Measurements from ENCODE around the gene ZNF444.
A peak's percentile ranks its signal among the peaks of the same experiment; 100 is the strongest.

The ZNF444 gene

DNA sequence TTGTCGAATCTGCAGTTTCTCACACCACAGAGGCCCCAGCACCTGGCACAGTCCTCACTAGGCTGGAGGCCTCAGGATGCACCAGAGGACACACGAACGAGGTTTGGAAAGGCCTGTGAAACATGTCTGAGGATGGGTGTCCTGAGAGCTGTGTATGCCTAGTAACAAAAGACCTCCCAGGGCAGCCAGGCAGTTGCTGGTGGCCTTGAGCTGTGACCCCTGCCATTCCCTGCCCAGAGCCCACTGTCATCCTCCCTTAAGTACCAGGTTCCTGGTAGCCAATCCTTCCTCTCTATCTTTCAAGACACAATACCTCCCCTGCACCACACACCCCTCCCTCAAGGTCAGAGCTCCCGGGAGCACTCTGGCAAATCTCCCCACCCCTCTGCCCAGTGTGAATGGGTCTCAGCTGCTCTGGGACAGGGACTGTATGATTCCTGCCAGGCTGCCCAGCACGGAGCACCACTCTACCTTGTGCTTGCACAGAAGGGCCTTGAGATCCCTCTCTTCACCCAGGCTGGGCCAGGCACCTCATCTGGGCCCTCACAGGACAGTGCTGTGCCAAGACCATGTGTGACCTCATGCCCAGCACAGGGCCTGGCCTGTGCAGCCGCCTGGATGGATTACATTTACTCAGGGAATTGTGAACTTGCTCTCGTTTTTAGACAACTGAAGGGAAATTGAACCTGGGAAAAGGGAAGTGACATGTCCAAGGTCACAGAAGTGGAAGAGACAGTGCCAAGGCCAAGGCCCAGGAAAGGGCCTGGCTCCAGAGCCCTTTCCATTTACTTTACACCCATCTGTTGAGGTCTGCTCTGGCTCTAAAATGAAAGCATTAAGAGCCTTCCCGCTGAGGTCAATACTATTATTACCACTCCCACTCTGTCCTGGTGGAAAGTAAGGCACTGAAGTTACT is 22.2 kb upstream of the ZNF444 start:
- in situ Hi-C loops (cut with HindIII; ENCODE audit: low pct_ligation_motif_present, low pct_unique_long_range_greater_than_20kb, low sequenced_read_pairs), result no loop called here
- no peak for DNase-seq

DNA sequence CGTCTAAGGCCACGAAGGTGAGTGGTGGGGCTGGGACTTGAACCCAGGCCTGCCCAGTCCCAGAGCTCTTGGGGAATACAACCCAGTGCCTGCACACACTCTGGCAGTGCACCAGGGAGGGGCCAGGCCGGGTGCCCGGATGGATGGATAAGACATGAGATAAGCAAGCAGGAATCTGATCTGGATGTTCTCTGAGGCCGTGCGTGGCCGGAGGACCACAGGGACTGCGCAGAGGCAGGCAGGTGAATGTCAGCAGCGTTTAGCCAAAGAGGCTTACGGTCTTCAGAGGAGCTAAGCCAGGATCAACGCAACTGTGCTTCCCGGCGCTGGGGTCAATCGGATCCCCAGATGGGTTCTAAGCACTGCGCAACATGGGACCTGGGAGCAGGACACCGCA is 21.5 kb upstream of the ZNF444 start:
- in situ Hi-C loops (cut with HindIII; ENCODE audit: low pct_ligation_motif_present, low pct_unique_long_range_greater_than_20kb, low sequenced_read_pairs), result no loop called here
- DNase-seq, result peak; percentile 43

DNA sequence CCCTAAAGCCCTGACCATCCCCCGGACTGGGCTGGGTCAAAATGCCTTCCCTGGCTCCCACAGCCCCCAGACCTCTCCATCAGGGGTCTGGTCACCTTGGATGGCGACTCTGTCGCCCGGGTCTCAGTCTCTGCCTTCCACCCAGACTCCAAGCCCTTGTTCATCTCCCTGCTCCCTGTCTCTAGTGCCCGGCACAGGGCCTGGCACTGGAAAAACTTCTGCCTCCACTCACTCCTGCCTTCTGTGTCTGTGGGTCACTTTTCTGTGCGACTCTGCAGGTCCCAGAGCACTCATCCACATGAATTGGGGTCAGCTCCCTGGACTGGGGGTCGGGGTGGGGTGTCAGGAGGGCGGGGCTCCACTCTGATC is 21.1 kb upstream of the ZNF444 start:
- no peak for DNase-seq
- in situ Hi-C loops (cut with HindIII; ENCODE audit: low pct_ligation_motif_present, low pct_unique_long_range_greater_than_20kb, low sequenced_read_pairs), result no loop called here

DNA sequence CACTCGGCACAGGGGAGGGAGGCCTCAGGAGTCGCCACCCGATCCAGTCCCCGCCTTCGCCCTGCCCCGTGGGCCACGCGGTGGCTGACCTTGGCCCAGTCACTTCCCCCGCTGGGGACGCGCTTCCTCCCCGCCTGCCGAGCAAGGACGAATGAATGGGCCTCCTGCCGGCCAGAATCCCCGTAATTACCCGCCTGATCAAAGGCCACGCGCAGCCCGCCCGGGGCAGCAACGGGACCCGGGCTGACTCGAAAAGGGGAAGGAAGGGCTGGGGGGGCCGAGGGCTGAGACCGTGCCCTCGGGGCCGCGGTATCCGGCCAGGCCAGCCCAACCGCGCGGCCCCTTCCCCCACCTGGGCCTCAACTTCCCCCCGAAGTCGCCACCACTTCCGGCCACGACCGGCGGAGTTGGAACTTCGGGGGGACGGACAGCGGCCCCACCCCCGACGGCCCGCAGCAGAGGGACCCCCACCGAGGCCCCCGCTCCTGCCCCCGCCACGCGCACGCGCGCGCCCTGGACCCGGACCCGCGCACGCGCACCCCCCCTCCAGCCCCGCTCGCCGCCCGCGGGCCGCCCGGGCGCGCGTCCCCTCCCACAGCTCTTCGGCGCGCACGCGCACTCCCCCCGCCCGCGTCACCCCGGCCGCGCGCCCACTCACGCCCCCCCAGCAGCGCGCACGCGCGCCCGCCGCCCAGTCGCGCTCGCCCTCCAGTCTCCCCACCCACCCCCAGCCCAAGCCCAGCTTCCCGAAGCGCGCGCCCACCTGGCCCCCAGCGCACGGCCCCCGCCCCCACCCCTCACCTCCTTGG is 20.5 kb upstream of the ZNF444 start:
- peak; percentile 67 for DNase-seq
- in situ Hi-C loops (cut with HindIII; ENCODE audit: low pct_ligation_motif_present, low pct_unique_long_range_greater_than_20kb, low sequenced_read_pairs), result no loop called here

DNA sequence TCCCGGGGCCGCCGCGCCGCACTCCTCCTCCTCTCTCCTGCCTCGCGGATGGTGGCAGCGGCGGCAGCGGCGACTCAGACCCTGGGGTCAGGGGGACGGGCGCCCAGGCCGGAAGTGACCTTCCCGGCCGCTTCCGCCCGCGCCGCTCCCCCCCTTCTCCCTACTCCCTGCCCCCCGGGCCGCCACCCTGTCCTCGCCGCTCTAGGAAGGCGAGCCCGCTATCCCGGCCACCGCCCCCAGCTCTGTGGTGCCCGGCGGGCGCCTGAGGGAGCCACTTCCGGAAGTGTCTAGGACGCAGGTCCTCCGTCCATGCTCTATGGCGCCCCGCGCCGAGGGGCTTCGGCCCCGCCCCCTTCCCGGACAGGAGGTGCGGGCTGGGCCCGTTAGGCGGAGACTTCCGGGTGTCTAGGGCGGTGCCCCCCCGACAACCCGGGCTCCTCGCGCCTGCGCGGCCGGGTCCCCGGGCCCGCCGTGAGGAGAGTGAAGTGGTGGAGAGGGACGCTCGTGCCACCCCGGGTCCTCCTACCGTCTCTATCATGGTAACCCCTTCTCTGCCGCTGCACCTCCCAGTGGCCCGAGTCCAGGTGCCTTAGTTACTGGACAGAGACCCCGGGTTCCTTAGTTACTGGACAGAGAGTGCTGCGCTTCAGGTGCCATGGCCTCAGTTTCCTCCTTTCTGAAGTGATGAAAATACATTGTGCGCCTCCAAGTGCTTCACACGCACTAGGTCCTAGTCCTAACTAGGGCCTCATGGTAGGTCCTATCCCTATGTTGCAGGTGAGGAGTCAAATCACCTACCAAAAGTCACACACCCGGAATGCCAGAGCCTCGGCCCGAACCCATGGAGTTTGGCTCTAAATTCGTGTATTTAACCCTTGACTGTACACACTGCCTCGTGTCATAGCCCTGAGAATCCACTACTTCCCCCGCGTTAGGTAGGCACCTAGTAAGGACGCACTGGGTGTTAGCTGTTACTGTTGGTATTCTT is 19.6 kb upstream of the ZNF444 start, which contains the start of gene ZNF787:
Gene ZNF787, minus strand, starts transcription at position 116 of the 988 bp plus-strand sequence. CDS start 18,078 bp downstream, outside the sequence.
- peak; percentile 97 for DNase-seq
- in situ Hi-C loops (cut with HindIII; ENCODE audit: low pct_ligation_motif_present, low pct_unique_long_range_greater_than_20kb, low sequenced_read_pairs), result no loop called here

DNA sequence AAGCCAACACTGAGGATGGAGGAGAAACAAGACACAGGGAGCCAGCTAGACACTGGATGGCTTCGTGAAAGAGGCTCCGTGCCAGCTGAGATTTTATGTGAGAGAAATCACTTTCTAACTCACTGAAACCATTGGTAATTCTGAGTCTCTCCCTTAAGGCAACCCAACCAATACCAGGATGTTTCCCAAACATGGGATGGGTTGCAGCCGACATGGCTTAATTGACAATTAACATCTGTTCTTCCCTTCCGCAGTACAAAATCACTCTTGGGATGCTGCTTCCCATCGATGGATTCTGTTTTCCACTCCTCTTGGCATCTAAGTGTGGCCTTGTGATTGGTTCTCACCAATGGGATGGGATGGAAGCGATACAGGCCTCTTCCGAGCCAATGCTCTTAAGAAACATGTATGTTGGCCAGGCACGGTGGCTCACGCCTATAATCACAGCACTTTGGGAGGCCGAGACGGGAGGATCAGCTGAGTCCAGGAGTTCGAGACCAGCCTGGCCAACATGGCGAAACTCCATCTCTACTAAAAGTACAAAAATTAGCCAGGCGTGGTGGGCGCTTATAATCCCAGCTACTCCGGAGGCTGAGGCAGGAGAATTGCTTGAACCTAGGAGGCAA is 17.7 kb upstream of the ZNF444 start:
- DNase-seq, result no peak
- in situ Hi-C loops (cut with HindIII; ENCODE audit: low pct_ligation_motif_present, low pct_unique_long_range_greater_than_20kb, low sequenced_read_pairs), result no loop called here

DNA sequence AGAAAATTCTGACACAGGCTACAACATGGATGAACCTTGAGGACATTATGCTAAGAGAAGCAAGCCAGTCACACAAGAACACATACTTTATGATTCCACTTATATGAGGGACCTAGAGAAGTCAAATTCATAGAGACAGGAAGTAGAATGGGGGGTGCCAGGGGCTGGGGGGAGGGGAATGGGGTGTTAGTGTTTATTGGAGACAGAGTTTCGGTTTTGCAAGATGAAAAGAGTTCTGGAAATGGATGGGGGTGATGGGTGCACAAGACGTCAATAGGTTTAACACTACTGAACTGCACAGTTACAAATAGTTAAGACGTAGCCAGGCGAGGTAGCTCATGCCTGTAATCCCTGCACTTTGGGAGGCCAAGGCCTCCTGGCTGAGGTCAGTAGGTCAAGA is 16.5 kb upstream of the ZNF444 start:
- in situ Hi-C loops (cut with HindIII; ENCODE audit: low pct_ligation_motif_present, low pct_unique_long_range_greater_than_20kb, low sequenced_read_pairs), result no loop called here
- DNase-seq, result no peak

DNA sequence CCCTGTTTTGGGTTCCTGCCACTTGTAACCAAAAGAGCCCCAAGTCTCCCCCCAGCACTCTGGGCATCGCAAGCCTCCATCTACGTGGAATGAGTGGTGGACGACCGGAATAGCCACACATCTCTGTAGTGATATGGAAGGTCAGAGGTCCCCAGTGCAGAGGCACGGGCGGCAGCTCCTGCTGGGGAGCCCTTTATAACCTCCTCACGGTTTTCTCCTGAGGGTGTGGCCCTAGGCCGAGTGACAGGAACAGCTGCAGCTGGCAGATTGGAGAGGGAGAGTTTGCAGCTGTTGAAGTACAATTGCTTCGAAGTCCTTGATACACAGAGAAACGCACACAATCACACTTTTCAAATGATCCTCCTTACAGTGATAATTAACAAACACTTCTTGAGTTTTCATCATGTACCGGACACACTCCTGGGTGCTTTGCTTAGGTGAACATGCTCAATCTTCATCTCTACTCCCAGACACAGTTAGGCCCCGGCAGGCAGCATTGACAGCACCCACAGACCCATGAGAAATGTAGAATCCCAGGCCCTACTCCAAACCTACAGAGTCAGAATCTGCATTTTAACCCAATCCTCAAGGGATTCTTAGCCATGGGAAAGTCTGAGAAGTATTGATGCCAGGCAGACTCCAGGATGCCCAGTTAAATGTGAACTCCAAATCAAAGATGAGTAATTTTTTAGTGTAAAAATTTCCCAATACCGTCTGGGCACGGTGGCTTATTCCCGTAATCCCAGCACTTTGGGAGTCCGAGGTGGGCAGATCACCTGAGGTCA is 15.1 kb upstream of the ZNF444 start:
- DNase-seq, result no peak

DNA sequence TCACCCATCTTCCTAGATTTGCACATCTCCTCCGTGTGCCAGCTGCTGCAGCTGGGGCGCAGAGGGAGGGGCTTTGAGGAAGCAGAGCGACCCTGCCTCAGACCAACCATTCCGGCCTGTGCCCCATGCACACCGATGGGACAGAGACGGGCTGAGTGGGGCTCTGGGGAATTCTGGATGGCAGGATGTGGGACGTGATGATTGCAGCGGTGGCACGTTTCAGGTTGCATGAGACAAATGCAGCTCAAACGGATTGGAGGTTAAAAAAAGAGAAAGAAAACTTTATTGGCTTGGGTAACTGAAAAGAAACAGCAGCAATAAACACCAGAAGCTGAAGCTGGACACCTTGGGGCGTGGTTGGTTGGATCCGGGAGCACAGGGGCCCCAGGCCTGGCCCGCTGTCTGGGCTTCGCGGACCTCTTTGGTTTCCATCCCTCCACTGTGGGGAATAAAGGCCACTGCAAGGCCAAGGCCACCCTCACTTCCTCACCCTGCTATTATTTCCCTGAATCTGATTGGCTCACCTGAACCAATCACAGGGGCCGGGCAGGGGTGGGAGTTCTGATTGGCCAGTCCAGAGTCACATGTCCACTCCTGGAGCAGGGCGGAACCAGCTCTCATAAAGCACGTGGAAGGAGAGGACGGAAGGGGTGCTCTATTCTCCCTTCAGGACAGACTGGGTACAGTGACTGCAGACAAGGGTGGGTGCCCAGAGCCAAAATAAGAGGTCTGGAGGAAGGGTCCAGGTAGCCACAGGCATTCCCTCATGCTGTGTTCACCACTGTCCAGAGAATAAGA is 13.9 kb upstream of the ZNF444 start:
- DNase-seq, result no peak
- in situ Hi-C loops (cut with HindIII; ENCODE audit: low pct_ligation_motif_present, low pct_unique_long_range_greater_than_20kb, low sequenced_read_pairs), result no loop called here

More for the DNA sequence above, 15.1 kb upstream of the ZNF444 start:
- in situ Hi-C loops (cut with HindIII; ENCODE audit: low pct_ligation_motif_present, low pct_unique_long_range_greater_than_20kb, low sequenced_read_pairs), result no loop called here

DNA sequence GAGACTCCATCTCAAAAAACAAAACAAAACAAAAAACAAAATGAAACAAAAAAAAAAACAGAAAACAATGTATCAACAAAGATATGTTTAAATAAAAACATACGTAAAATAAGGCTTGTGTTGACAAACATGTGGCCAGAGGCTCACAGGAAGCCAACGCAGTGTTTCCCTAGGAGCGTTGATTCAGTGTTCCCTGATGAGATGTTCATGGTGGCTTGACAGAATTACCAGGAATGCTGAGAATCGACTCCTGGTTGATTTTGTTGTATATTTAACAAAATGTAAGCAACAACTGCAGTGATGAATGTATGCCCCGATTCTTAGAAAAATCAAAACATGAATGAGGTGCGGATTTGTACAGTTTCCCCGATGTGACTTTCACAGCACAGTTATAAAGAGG is 11.1 kb upstream of the ZNF444 start:
- DNase-seq, result no peak
- in situ Hi-C loops (cut with HindIII; ENCODE audit: low pct_ligation_motif_present, low pct_unique_long_range_greater_than_20kb, low sequenced_read_pairs), result no loop called here

DNA sequence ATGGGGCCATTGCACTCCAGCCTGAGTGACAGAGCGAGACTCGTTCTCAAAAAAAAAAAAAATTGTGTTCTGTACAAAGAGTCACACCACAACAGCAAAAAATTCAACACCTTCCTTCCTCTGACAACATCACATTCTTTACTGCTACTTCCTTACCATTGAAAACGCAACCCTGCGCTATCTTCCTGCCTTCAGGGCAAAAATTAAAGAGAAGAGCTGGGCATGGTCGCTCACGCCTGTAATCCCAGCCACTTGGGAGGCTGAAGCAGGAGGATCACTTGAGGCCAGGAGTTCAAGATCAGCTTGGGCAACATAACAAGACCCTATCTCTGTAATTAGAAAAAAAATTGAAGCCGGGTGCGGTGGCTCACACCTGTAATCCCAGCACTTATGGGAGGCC is 9.4 kb upstream of the ZNF444 start:
- DNase-seq, result no peak
- in situ Hi-C loops (cut with HindIII; ENCODE audit: low pct_ligation_motif_present, low pct_unique_long_range_greater_than_20kb, low sequenced_read_pairs), result no loop called here

DNA sequence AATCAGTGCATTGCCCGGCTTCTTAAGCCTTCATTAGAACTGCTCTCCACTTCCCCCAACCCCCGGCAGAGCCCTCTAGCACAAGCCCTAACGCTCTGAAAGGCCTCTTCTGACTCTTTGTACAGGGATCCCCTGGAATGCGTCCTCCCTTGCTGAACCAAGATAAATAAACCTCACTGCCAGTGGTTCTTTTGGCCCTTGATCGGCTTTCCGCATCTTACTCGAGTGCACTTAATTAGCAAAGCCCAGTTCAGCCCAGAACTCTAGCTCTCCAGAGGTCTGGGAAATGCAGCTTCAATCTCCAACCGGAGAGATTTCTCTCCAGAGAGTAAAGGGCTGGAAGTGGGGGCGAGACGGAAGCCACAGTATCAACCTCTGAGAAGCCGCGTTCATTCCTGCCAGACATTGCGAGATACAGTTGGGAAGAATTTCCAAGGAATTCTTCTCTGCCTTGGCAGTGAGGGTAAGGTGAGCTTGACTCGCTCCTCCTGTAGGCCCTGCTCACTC is 8.7 kb upstream of the ZNF444 start:
- no peak for DNase-seq
- in situ Hi-C loops (cut with HindIII; ENCODE audit: low pct_ligation_motif_present, low pct_unique_long_range_greater_than_20kb, low sequenced_read_pairs), result no loop called here

DNA sequence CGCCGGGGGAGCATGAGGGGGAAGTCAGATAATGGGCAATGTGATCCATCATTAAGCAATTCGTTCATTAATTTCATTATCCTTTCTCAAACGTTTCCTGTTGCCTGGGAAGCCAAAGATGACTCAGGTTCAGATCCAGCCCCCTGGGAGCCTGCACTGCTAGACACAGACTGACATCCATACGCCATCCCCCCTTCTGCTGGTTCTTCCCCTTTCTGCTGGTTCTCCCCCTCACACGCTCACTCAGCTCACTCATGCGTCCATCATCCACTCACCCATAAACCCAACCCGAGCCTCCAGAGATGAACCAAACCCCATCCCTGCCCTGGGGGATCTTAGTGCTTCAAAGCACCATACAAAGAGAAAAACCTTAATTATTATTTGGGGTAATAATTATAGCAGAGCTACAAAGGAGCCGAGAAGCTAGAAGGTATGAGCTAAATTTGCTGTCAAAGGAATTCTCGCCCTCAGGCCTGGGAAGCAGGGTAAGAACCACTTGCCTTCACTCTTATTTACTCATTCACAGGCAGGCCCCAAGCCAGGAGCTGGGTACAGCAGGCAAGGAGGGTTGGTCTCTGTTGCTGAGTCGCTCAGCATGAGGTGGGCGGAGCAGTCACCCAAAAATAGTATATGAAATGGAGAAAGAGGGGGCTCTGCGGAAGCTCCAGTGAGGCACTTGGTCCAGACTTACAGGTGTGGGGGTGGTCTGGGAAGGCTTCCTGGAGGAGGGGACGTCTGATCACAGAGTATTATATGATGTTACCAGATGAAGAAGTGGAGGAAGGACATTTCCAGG is 7.0 kb upstream of the ZNF444 start:
- in situ Hi-C loops (cut with HindIII; ENCODE audit: low pct_ligation_motif_present, low pct_unique_long_range_greater_than_20kb, low sequenced_read_pairs), result no loop called here
- DNase-seq, result no peak

DNA sequence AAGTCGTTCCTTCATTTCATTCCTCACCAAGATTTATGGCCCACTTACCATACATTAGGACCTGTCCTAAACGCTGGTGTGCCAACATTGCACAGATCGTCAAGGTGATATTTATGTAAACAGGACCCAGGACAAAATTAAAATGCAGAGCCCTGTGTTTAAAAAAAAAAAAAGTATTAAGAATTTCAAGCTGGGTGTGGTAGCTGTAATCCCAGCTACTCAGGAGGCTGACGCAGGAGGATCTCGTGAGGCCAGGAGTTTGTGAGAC is 6.5 kb upstream of the ZNF444 start:
- no peak for DNase-seq
- in situ Hi-C loops (cut with HindIII; ENCODE audit: low pct_ligation_motif_present, low pct_unique_long_range_greater_than_20kb, low sequenced_read_pairs), result no loop called here

DNA sequence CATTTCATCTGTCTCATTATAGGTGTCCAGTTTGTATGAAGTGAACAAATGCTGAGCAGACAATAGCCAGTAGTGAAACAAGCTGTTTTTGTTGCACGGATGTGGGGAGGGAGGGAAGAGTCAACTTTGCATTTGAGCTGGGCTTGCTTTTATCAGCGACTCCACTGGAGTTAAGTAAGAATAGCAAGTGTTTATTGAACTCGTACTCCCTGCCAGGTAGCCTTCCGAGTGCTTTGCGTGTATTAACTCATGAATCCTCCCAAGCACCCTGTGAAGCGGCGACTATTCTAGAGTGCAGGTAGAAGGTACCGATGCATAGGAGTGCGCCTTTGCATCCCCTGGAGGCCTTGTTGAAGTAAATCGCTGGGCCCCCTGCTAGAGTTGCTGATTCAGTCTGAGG is 4.7 kb upstream of the ZNF444 start:
- no peak for DNase-seq
- in situ Hi-C loops (cut with HindIII; ENCODE audit: low pct_ligation_motif_present, low pct_unique_long_range_greater_than_20kb, low sequenced_read_pairs), result no loop called here

DNA sequence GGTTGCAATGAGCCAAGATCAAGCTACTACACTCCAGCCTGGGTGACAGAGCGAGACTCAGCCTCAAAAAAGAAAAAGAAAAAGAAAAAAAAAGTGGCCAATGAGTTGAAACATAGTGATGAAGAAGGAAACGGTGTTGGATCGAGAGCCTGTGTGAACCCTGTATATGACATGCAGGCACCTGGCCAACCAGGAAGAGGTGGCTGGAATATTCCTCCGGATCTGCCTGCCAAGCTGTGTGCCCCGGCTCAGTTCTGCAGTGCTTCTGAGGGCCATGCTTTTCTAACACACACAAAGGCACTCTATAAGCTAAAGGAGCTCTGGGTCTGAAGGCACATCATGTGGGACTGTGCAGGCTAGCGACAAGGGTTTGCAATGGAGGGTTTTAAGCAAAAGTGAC is 3.7 kb upstream of the ZNF444 start:
- no peak for DNase-seq
- in situ Hi-C loops (cut with HindIII; ENCODE audit: low pct_ligation_motif_present, low pct_unique_long_range_greater_than_20kb, low sequenced_read_pairs), result no loop called here
